GM12878 (cell line): ENCODE results near the gene LTBP2. TPM values are rescaled to one million over a fixed set of nuclear protein-coding genes. Genes with fewer than 3 reads are reported as not detected.

Experiments used
- ATAC-seq: fragments of 200-7000 bp; cut with Tn5 transposase; 3 replicates; pipeline ENCODE4 v1.9.1; 2020; ENCODE audit warnings: mild to moderate bottlenecking, moderate library complexity
- BruUV-seq: library from RNA; stranded (reverse); fragments of 400-500 nt; replicated peaks from 2 replicates; lab custom pipeline; 2021; lab: Mats Ljungman, UMichigan
- CTCF ChIA-PET: fragments of 300-600 bp; sonication (Branson Sonifier 250); formaldehyde crosslinking; extraction: SDS; loops from one replicate; lab custom pipeline; 2021; ENCODE audit warnings: inconsistent platforms; lab: Yijun Ruan, JAX
- POLR2A ChIA-PET: fragments of 350-600 bp; formaldehyde crosslinking; extraction: SDS; loops from one replicate; lab custom pipeline; 2021; ENCODE audit warnings: inconsistent platforms; lab: Charles Lee
- RAD21 ChIA-PET: fragments of 300-600 bp; sonication (Branson Sonifier 250); formaldehyde crosslinking; loops from one replicate; lab custom pipeline; 2023; ENCODE audit warnings: antibody characterized with exemption; ENCODE audit not compliant: unreplicated experiment; lab: Charles Lee
- SMC1A ChIA-PET: fragments of 300-600 bp; sonication (Branson Sonifier 250); formaldehyde crosslinking; loops from one replicate; lab custom pipeline; 2023; ENCODE audit not compliant: unreplicated experiment, uncharacterized antibody; lab: Charles Lee
- DNase-seq: peaks from one replicate; pipeline ENCODE4 v3.0.0-alpha.2; 2011; ENCODE audit warnings: low read depth, low spot score
- FAIRE-seq: peaks from 3 replicates; lab custom pipeline; 2011; peaks lifted over from hg19 to GRCh38; lab: Jason Lieb, UNC
- H2AFZ ChIP-seq: 2 replicates; pipeline ENCODE4 v1.6.0; 2011; ENCODE audit warnings: low read depth, low read length, control low read depth; ENCODE audit not compliant: control insufficient read depth
- H3K27ac ChIP-seq: 2 replicates; pipeline ENCODE4 v1.5.1; 2011; ENCODE audit warnings: control low read depth; ENCODE audit not compliant: control insufficient read depth, insufficient read depth
- H3K27me3 ChIP-seq, 2 experiments: replicated peaks in 1 of 2; 2 replicates each; pipeline versions ENCODE4 v1.6.0 to v1.6.1; 2011; ENCODE audit warnings: low read length in 1 of 2; ENCODE audit not compliant: control insufficient read depth in 2 of 2, insufficient read depth in 2 of 2
- H3K36me3 ChIP-seq, 2 experiments: 2 replicates each; pipeline ENCODE4 v1.5.1; 2011; ENCODE audit warnings: low read length in 1 of 2; ENCODE audit not compliant: control insufficient read depth in 2 of 2, insufficient read depth in 2 of 2
- H3K4me1 ChIP-seq: 2 replicates; pipeline ENCODE4 v1.6.1; 2011; ENCODE audit warnings: mild to moderate bottlenecking, low read length, moderate library complexity, mixed read lengths; ENCODE audit not compliant: control insufficient read depth, insufficient read depth
- H3K4me2 ChIP-seq: 2 replicates; pipeline ENCODE4 v1.6.0; 2011; ENCODE audit warnings: control low read depth; ENCODE audit not compliant: control insufficient read depth, insufficient read depth
- H3K4me3 ChIP-seq: fragments of 200-600 bp; sonication (generic); 2 replicates; pipeline ENCODE4 v1.5.1; 2016
- H3K79me2 ChIP-seq: 2 replicates; pipeline ENCODE4 v1.6.0; 2011; ENCODE audit warnings: low read length; ENCODE audit not compliant: control insufficient read depth, insufficient read depth
- H3K9ac ChIP-seq: 2 replicates; pipeline ENCODE4 v1.8.0; 2011; ENCODE audit warnings: low read length, control low read depth, mixed read lengths; ENCODE audit not compliant: control insufficient read depth, insufficient read depth
- H3K9me3 ChIP-seq: replicated peaks from 3 replicates; pipeline ENCODE4 v1.5.1; 2011; ENCODE audit warnings: mild to moderate bottlenecking, low read length; ENCODE audit not compliant: control insufficient read depth, insufficient read depth
- H4K20me1 ChIP-seq: 2 replicates; pipeline ENCODE4 v1.6.0; 2011; ENCODE audit not compliant: control insufficient read depth, insufficient read depth
- CHD4 ChIP-seq: fragments of 200-600 bp; sonication (generic); IDR thresholded peaks from 2 replicates; pipeline ENCODE4 v1.6.1; 2016; ENCODE audit warnings: mild to moderate bottlenecking
- EED ChIP-seq: sonication (generic); IDR thresholded peaks from 2 replicates; pipeline ENCODE4 v1.6.1; 2016; ENCODE audit warnings: antibody characterized with exemption, low read depth
- FOXM1 ChIP-seq: IDR thresholded peaks from 2 replicates; pipeline ENCODE4 v1.6.1; 2012; ENCODE audit warnings: low read depth, mild to moderate bottlenecking, inconsistent platforms, low read length, moderate library complexity
- MTA3 ChIP-seq: IDR thresholded peaks from 2 replicates; pipeline ENCODE4 v1.6.1; 2012; ENCODE audit warnings: low read length, inconsistent platforms, borderline replicate concordance
- NFXL1 ChIP-seq: fragments of 450-650 bp; IDR thresholded peaks from 2 replicates; pipeline ENCODE4 v1.6.1; 2017; ENCODE audit warnings: antibody characterized with exemption, mild to moderate bottlenecking, borderline replicate concordance
- POLR2AphosphoS2 ChIP-seq: IDR thresholded peaks from 2 replicates; pipeline ENCODE4 v1.6.1; 2011; ENCODE audit warnings: low read depth, mild to moderate bottlenecking, low read length, improper control_type of control experiment, moderate library complexity
- RCOR1 ChIP-seq: conservative IDR thresholded peaks from 2 replicates; pipeline ENCODE4 v1.6.1; 2012; ENCODE audit warnings: low read depth, low read length, improper control_type of control experiment
- ZBED1 ChIP-seq: IDR thresholded peaks from 2 replicates; pipeline ENCODE4 v1.6.1; 2016; ENCODE audit warnings: borderline replicate concordance
- WGBS: methylation state at CpG from one replicate; pipeline ENCODE4 v1.1.6; 2016; ENCODE audit warnings: low lambda C conversion rate; ENCODE audit not compliant: insufficient replicate concordance, insufficient coverage; ENCODE audit errors: missing lambda C conversion rate; 5-methylcytosine and 5-hydroxymethylcytosine counted together
- in situ Hi-C: fragments of 300-500 bp; cut with MboI; formaldehyde crosslinking; loops from 9 replicates; pipeline ENCODE4 v1.14.3; 2018; ENCODE audit warnings: mixed read lengths
- intact Hi-C: fragments of 100-400 bp; cut with micrococcal nuclease; formaldehyde crosslinking; loops from one replicate; pipeline ENCODE4 v1.14.2; 2022; ENCODE audit not compliant: unreplicated experiment
- polyA plus RNA-seq, 11 experiments: library from polyadenylated mRNA; depleted of rRNA in 4 of 11; unstranded in 6 of 11; stranded (reverse) in 5 of 11; fragments of >200 nt; fragmentation: Nextera tagmentation in 4 of 11; fragmentation: Illumina TruSeq in 1 of 11; extraction: Ambion mirVana in 4 of 11; extraction: Trizol in 1 of 11; gene quantifications; 1 replicate in 1 of 11; 2 replicates in 10 of 11; pipeline versions ENCODE4 v1.2.1 to v1.2.3, GENCODE V29; 2011 to 2016; ENCODE audit warnings: inconsistent platforms in 2 of 11, missing spikeins in 2 of 11, low read depth in 1 of 11
- total RNA-seq, 4 experiments: library from RNA; depleted of rRNA in 3 of 4; stranded (reverse); fragments of >200 nt in 3 of 4; fragmentation: Illumina TruSeq in 1 of 4; extraction: Trizol in 1 of 4; gene quantifications; 2 replicates each; pipeline versions ENCODE4 v1.2.1 to v1.2.3, GENCODE V29; 2013 to 2021
- TF ChIP-seq, protein P1 (sequence below): fragments of 450-650 bp; IDR thresholded peaks from 2 replicates; pipeline ENCODE4 v1.6.1; 2016; ENCODE audit warnings: mild to moderate bottlenecking

LTBP2 gene
- total and polyA plus RNA-seq, 10 of the 15 experiments (the other 5 are each of a cell fraction or from before 2014, with no cell fraction given), result 0.03 to 0.23 (median 0.06) TPM; not detected in 1

DNA sequence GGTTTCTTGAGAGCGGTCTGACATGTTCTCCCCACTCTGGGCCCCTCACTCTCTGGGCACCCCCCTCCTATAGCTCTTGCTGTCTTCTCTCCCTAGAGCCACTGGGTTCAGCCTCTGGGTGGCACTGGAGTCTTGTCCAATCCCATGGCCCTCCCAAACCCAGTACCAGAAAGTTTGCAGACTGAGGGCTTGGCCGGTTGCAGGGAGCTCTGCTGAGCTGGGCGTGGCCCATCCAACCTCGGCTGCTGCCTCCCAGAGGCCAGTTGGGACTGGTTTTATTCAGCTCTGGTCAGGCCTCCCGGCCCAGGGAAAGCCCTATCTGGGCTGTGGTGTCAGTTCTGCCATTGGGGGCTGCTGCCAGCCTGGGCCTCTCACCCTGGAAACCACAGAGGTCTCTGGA is 80.6 kb downstream of the LTBP2 start:
- POLR2A ChIA-PET, result no interaction called here
- no peaks in the 10 kb centered on the region for H3K4me1 ChIP-seq
- TF ChIP-seq ZBED1 (no peak), RCOR1 (no peak), CHD4 (no peak), MTA3 (no peak), FOXM1 (no peak), POLR2AphosphoS2 (no peak), NFXL1 (no peak), EED (no peak)
- TF ChIP-seq, protein P1, sequence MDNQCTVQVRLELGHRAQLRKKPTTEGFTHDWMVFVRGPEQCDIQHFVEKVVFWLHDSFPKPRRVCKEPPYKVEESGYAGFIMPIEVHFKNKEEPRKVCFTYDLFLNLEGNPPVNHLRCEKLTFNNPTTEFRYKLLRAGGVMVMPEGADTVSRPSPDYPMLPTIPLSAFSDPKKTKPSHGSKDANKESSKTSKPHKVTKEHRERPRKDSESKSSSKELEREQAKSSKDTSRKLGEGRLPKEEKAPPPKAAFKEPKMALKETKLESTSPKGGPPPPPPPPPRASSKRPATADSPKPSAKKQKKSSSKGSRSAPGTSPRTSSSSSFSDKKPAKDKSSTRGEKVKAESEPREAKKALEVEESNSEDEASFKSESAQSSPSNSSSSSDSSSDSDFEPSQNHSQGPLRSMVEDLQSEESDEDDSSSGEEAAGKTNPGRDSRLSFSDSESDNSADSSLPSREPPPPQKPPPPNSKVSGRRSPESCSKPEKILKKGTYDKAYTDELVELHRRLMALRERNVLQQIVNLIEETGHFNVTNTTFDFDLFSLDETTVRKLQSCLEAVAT, result no peak
- H3K9me3 ChIP-seq, result no peaks in the 10 kb centered on the region
- intact Hi-C loops, result no loop called here
- H3K27ac ChIP-seq, result no peak overlapping the region
- peak; percentile 65 for ATAC-seq
- no peaks in the 10 kb centered on the region for H3K36me3 ChIP-seq
- no peak overlapping the region for H3K4me3 ChIP-seq
- FAIRE-seq, result no peak
- H3K79me2 ChIP-seq, result no peaks in the 10 kb centered on the region
- BruUV-seq, result no TSS peak
- DNase-seq, result no peak
- no peak overlapping the region for H3K9ac ChIP-seq
- no peak overlapping the region for H2AFZ ChIP-seq
- H3K4me2 ChIP-seq, result no peak overlapping the region
- 17% methylated on average over 5 of the region's 5 CpGs for WGBS
- RAD21 ChIA-PET, result no interaction called here
- SMC1A ChIA-PET, result no interaction called here
- no peaks in the 10 kb centered on the region for H4K20me1 ChIP-seq
- CTCF ChIA-PET, result no interaction called here
- no peaks in the 10 kb centered on the region; a peak in 2 of 4 replicates for H3K27me3 ChIP-seq
- in situ Hi-C loops, result no loop called here
